T-helper 1 cell (primary cell): ENCODE data around the gene DGKQ.

Experiments used
- DNase-seq, 5 donors: peaks; one replicate each; pipeline ENCODE4 v3.0.0-alpha.2; 2012 to 2020

DGKQ gene

DNA sequence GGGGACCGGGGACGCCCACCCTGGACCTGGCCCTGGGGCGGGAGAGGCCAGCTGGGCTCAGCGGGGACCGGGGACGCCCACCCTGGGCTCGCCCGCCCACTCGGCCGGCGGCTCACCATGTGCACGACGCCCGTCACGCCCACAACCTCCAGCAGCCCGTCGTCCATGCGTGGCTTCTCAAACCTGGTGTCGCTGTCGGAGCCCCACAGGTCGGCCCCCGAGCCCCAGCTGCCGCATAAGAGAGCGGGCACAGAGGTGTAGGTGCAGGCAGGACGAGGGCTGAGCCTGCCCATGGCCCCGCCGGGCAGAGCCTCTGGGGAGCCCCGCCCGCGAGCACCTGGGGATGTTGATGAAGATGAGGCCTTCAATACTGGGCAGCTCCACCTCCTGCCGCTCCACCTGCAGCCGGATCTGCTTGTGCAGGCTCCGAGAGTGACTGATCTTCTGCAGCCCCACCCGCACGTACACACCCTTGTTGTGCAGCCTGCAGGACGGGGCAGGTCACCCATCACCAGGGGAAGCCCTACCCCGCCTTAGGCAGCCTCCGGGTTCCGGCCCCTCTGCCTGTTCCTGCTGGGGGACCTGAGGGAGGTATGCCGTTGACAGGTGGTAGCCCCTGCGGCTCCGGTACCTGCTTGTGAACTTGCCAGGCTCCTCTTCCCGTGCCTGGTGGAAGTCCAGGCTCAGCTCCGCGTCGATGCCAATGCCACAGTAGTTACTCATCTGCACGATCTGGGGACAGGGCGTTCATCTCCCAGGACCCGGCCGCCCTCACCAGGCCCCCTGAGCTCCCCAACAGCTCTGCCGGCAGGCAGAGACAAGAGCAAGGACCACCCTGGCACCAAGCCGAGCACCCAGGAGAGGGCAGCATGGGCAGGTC lies 11.8 kb downstream of the DGKQ start:
- no peak for DNase-seq

- DNase-seq: no peak
Observed at GRCh38 chr4:960636-961350, 12.6 kb downstream of the DGKQ start.

DNA sequence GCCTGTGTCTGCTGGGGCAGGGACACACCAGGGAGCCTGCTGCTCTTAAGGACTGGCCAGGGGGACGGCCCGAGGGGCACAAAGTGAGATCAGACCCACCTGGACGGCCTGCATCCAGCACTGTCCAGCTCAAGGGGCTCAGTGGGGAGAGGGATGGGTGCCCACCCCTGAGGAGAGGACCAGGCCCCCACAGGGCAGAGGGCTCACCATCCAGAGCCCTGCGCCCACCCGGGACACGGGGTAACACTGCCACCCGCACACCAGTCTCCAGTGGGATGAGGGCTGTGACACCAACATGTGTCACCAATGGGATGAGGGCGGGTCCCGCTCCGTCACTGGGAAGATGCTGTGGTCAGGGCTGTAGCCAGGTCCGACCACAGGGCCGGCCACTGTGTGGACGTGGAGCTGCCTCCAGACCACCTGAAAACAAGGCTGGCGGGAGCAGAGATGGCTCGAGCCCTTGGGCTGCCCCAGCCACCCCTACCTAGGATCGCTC lies 13.2 kb downstream of the DGKQ start:
- no peak for DNase-seq

- no peak for DNase-seq
Observed at GRCh38 chr4:959338-960139, 13.8 kb downstream of the DGKQ start.

- DNase-seq: no peak
Observed at GRCh38 chr4:958696-959337, 14.6 kb downstream of the DGKQ start.

- DNase-seq: no peak
Observed at GRCh38 chr4:958314-958665, 15.1 kb downstream of the DGKQ start.

- DNase-seq: no peak
Observed at GRCh38 chr4:957581-958313, 15.6 kb downstream of the DGKQ start.

GRCh38 chr4:957231-957580 lies 16.2 kb downstream of the DGKQ start:
- no peak for DNase-seq

- no peak for DNase-seq
Observed at GRCh38 chr4:956531-957230, 16.7 kb downstream of the DGKQ start.

DNA sequence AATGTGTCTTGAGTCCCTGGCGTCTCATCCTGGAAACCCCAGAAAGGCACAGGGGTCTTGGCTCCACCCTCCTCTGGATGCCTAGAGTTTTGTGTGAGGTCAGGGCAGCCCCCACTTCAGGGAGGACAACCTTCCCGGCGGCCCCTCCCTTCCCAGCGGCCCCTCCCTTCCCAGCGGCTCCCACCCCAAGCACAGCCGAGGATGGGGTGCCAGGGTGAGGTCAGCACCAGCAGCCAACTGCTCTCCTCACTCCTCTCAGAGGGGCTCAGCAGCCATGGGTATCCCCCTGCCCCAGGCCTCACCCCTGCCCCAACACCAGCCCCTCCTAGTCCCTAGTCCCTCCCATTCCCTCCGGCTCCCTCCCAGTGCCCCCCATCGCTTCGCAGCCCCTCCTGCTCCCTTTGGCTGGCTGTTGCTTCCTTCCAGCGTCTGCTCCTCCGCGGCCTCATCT lies 17.4 kb downstream of the DGKQ start:
- DNase-seq: no peak

DNA sequence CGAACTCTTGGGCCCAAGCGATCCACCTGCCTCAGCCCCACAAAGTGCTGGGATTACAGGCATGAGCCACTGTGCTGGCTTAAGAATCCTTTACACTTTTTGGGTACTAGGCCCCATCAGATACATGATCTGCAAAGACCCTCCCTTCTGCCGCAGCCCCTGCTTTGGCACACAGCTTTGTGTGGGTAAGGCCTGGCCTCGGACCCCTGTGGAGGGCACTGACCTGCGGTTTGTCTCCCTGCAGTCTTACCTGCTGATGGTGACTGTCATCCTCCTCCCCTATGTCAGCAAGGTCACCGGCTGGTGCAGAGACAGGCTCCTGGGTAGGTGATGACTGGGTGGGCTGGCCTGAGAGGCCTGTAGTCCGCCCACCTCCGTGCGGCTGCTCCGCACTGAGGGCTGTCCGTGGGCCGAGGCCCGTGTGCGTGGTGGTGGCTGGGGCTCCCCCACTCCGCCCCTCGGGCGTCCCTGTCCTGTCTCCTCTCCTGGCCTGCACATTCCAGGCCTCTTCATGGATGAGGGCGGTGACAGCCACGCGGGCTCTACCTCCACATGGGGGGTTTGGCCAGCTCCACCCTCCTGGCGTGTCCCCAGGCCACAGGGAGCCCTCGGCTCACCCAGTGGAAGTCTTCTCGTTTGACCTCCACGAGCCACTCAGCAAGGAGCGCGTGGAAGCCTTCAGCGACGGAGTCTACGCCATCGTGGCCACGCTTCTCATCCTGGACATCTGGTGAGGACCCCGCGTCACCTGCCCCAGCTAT lies 18.0 kb downstream of the DGKQ start:
- no peak for DNase-seq

- DNase-seq: no peak
Observed at GRCh38 chr4:954211-955020, 19.0 kb downstream of the DGKQ start.

DNA sequence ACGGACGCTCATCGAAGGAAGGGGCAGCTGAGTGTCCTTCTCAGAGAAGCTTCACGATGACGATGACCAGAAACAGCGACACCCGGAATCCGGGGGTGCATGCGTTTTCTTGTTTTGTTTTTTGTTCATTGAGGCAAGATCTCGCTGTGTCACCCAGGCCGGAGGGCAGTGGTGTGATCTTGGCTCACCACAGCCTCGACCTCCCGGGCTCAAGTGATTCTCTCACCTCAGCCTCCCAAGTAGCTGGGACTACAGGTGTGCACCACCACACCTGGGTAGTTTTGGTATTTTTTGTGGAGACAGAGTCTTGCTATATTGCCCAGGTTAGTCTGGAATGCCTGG lies 19.8 kb downstream of the DGKQ start:
- no peak for DNase-seq

- DNase-seq: peak in 1 of 5 donors; percentile 5
Observed at GRCh38 chr4:952881-953573, 20.3 kb downstream of the DGKQ start.

- DNase-seq: peak in 1 of 5 donors; percentile 1
Observed at GRCh38 chr4:951594-952468, 21.5 kb downstream of the DGKQ start.

GRCh38 chr4:951186-951585 lies 22.2 kb downstream of the DGKQ start:
- DNase-seq: no peak

DNA sequence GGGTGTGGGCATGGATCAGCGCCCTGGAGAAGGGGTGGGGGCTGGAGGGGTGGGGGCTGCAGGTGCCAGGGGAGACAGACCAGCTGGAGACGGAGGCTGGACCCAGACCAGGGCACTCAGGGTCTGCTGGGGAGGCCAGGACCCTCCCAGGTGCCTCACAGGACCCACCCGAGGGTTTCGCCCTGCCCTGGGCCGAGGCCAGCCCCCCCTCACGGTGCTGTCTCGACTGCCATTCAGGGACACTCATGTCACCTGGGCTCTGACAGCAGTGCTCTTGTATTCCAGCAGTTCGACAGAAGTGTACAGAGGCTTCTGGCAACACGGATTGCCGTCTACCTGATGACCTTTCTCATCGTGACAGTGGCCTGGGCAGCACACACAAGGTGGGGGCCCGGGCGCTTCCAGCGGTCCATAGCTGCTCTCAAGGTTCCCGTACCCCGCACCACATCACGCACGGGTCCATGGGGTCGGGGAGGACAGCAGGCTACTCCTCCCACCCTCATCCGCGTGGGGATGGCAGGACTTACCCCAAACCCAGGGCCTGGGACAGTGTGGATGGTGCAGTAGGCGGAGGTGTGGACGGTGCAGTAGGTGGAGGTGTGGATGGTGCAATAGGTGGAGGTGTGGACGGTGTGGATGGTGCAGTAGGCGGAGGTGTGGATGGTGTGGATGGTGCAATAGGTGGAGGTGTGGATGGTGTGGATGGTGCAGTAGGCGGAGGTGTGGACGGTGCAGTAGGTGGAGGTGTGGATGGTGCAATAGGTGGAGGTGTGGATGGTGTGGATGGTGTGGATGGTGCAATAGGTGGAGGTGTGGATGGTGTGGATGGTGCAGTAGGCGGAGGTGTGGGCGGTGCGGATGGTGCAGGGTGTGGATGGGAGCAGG lies 23.0 kb downstream of the DGKQ start:
- peak in 1 of 5 donors; percentile 9 for DNase-seq
